ENCODE measurements around the gene GPRC5B. TPM values are rescaled to one million over a fixed set of nuclear protein-coding genes. Genes with fewer than 3 reads are reported as not detected.

GPRC5B gene
- total RNA-seq, 4 donors from 2014 or later, result 1.9 to 17.3 (median 5.1) TPM

DNA sequence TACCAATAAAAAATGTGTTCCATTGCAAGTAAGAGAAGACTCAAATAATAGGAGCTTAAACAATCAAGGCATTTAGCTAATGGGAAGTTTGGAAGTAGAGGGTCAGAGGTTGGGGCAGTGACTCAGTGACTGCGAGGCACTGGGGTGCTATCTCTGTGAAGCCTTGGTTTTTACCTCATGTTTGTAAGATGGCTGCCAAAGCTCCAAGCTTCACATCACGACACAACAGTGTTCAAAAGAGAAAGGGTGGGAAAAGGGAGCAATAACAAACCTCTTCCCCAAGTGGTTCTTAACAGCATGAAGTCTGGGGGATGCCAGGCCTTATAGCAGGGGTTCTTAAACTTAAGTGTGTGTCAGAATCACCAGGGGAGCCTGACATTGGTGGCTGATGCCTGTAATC is 26.6 kb upstream of the GPRC5B start:
- TF ChIP-seq, protein P1, sequence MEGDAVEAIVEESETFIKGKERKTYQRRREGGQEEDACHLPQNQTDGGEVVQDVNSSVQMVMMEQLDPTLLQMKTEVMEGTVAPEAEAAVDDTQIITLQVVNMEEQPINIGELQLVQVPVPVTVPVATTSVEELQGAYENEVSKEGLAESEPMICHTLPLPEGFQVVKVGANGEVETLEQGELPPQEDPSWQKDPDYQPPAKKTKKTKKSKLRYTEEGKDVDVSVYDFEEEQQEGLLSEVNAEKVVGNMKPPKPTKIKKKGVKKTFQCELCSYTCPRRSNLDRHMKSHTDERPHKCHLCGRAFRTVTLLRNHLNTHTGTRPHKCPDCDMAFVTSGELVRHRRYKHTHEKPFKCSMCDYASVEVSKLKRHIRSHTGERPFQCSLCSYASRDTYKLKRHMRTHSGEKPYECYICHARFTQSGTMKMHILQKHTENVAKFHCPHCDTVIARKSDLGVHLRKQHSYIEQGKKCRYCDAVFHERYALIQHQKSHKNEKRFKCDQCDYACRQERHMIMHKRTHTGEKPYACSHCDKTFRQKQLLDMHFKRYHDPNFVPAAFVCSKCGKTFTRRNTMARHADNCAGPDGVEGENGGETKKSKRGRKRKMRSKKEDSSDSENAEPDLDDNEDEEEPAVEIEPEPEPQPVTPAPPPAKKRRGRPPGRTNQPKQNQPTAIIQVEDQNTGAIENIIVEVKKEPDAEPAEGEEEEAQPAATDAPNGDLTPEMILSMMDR (IDR thresholded peaks at IDR 0.05), result no peak
- no peak for TF ChIP-seq POLR2AphosphoS5 (IDR thresholded peaks at IDR 0.05)
- TF ChIP-seq POLR2A (IDR thresholded peaks at IDR 0.05), result no peak
- no peak for TF ChIP-seq EP300 (IDR thresholded peaks at IDR 0.05; ENCODE audit: low read depth)
- no peaks in the 10 kb centered on the region for H3K27me3 ChIP-seq
- no peak overlapping the region for H3K27ac ChIP-seq
- no peak overlapping the region for H3K4me3 ChIP-seq
- no peaks in the 10 kb centered on the region for H3K4me1 ChIP-seq
- 87% methylated on average over 2 of the region's 2 CpGs; no CpG with 5 or more reads in 1 of the 2 donors for WGBS, 2 donors (ENCODE audit: low coverage in 1 of 2)
- no peaks in the 10 kb centered on the region for H3K9me3 ChIP-seq
- intact Hi-C loops (cut with DNase I; ENCODE audit: low total_unique reads), result loop anchor here (5.0 kb wide), 1 partner anchor 471 kb away; no protein-coding TSS in a partner anchor
- in situ Hi-C loops (cut with MboI; ENCODE audit: low pct_ligation_motif_present in 1 of 4, low pct_unique_long_range_greater_than_20kb in 1 of 4, low sequenced_read_pairs in 3 of 4), result loop anchor here in 1 of 4 donors (25.0 kb wide), 1 partner anchor 476 kb away; no protein-coding TSS in a partner anchor
- no peak for DNase-seq
- H3K36me3 ChIP-seq, result no peaks in the 10 kb centered on the region

- Histone ChIP-seq H3K27me3 (no peaks in the 10 kb centered on the region), H3K4me1 (no peaks in the 10 kb centered on the region), H3K4me3 (no peak overlapping the region), H3K36me3 (no peaks in the 10 kb centered on the region), H3K9me3 (no peaks in the 10 kb centered on the region), H3K27ac (no peak overlapping the region)
- TF ChIP-seq EP300 (IDR thresholded peaks at IDR 0.05; ENCODE audit: low read depth) (no peak), POLR2A (IDR thresholded peaks at IDR 0.05) (no peak), POLR2AphosphoS5 (IDR thresholded peaks at IDR 0.05) (no peak)
- TF ChIP-seq, protein P1 (IDR thresholded peaks at IDR 0.05), result no peak
- DNase-seq, result no peak
- in situ Hi-C loops (cut with MboI; ENCODE audit: low pct_ligation_motif_present in 1 of 4, low pct_unique_long_range_greater_than_20kb in 1 of 4, low sequenced_read_pairs in 3 of 4) (loop anchor here (5.0 to 25.0 kb wide), 4 partner anchors 395 to 477 kb away; no protein-coding TSS in a partner anchor), intact Hi-C loops (cut with DNase I; ENCODE audit: low total_unique reads) (loop anchor here (5.0 to 10.0 kb wide), 2 partner anchors 395 to 472 kb away; no protein-coding TSS in a partner anchor)
- WGBS, 2 donors (ENCODE audit: low coverage in 1 of 2), result 69 to 83% methylated on average over 2 of the region's 2 CpGs
These were observed 25.2 kb upstream of the GPRC5B start for GRCh38 chr16:19909750-19910322.

DNA sequence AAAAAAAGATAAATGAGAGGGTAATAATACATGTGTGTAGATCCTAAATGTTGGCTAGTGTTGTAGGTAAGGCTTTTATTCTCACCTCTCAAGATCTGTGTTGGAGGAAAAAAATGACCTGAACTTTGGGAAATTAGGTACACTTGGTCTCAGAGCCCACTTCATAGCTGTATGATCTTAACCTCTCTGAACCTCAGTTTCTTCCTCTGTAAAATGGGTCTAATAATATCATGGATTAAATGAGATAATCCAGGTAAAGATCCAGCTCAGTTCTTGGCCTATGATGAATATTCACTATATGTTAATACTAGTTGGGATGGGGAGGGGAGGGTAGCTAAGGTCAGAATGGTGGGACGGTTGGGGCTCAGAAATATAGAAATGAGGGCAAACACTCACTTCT is 24.3 kb upstream of the GPRC5B start:
- intact Hi-C loops (cut with DNase I; ENCODE audit: low total_unique reads) (loop anchor here (10.0 kb wide), 1 partner anchor 396 kb away; no protein-coding TSS in a partner anchor), in situ Hi-C loops (cut with MboI; ENCODE audit: low pct_ligation_motif_present in 1 of 4, low pct_unique_long_range_greater_than_20kb in 1 of 4, low sequenced_read_pairs in 3 of 4) (loop anchor here (5.0 to 25.0 kb wide), 4 partner anchors 396 to 478 kb away; no protein-coding TSS in a partner anchor)
- Histone ChIP-seq H3K36me3 (no peaks in the 10 kb centered on the region), H3K27me3 (no peaks in the 10 kb centered on the region), H3K27ac (no peak overlapping the region), H3K9me3 (no peaks in the 10 kb centered on the region), H3K4me3 (no peak overlapping the region), H3K4me1 (no peaks in the 10 kb centered on the region)
- no peak for DNase-seq
- WGBS, 2 donors (ENCODE audit: low coverage in 1 of 2), result 70% methylated on average over 1 of the region's 1 CpG; no CpG with 5 or more reads in 1 of the 2 donors
- no peak for TF ChIP-seq POLR2AphosphoS5 (IDR thresholded peaks at IDR 0.05)
- TF ChIP-seq, protein P1 (IDR thresholded peaks at IDR 0.05), result no peak
- TF ChIP-seq POLR2A (IDR thresholded peaks at IDR 0.05), result no peak
- no peak for TF ChIP-seq EP300 (IDR thresholded peaks at IDR 0.05; ENCODE audit: low read depth)

- peak; percentile 67 for DNase-seq
- Histone ChIP-seq H3K36me3 (no peaks in the 10 kb centered on the region), H3K4me3 (no peak overlapping the region), H3K27me3 (no peaks in the 10 kb centered on the region), H3K4me1 (no peaks in the 10 kb centered on the region), H3K27ac (no peak overlapping the region), H3K9me3 (no peaks in the 10 kb centered on the region)
- intact Hi-C loops (cut with DNase I; ENCODE audit: low total_unique reads) (loop anchor here (10.0 kb wide), 1 partner anchor 397 kb away; no protein-coding TSS in a partner anchor), in situ Hi-C loops (cut with MboI; ENCODE audit: low pct_ligation_motif_present in 1 of 4, low pct_unique_long_range_greater_than_20kb in 1 of 4, low sequenced_read_pairs in 3 of 4) (loop anchor here (5.0 to 25.0 kb wide), 4 partner anchors 397 to 480 kb away; no protein-coding TSS in a partner anchor)
- no peak for TF ChIP-seq POLR2AphosphoS5 (IDR thresholded peaks at IDR 0.05)
- no peak for TF ChIP-seq EP300 (IDR thresholded peaks at IDR 0.05; ENCODE audit: low read depth)
- no peak for TF ChIP-seq POLR2A (IDR thresholded peaks at IDR 0.05)
- TF ChIP-seq, protein P1 (IDR thresholded peaks at IDR 0.05), result peak; percentile 83 to 95 (median 93)
- 18 to 33% methylated on average over 11 to 24 of the region's 24 CpGs for WGBS, 2 donors (ENCODE audit: low coverage in 1 of 2)
These were observed 22.7 kb upstream of the GPRC5B start for GRCh38 chr16:19907161-19907992.

Data from transverse colon (tissue), 4 donors.